SK-N-MC (cell line): ENCODE data around the gene ZBTB2.

Source experiments
- EZH2 ChIP-seq: fragments of 200-600 bp; sonication (generic); IDR thresholded peaks from one replicate; pipeline ENCODE4 v1.6.1; 2017; ENCODE audit warnings: antibody characterized with exemption
- POLR2AphosphoS5 ChIP-seq: IDR thresholded peaks from 2 replicates; pipeline ENCODE4 v1.6.1; 2012; ENCODE audit warnings: mild to moderate bottlenecking, low read depth, low read length, borderline replicate concordance

GRCh38 chr6:151390851-151391470 is 398 bp downstream of the ZBTB2 start:
- no peak for TF ChIP-seq EZH2
- TF ChIP-seq POLR2AphosphoS5, result peak; percentile 52
